NCI-H526 (cell line): ENCODE results near the gene DLX1.

Experiments used
- DNase-seq, 2 experiments: peaks; one replicate each; lab custom pipeline; 2025; lab: John Stamatoyannopoulos, UW

The DLX1 gene

GRCh38 chr2:172087207-172087779 is 2.0 kb downstream of the DLX1 start:
- DNase-seq, result no peak

GRCh38 chr2:172087780-172088244 is 2.5 kb downstream of the DLX1 start:
- DNase-seq, result no peak

- no peak for DNase-seq
Observed at GRCh38 chr2:172088245-172089004, 3.1 kb downstream of the DLX1 start.

DNA sequence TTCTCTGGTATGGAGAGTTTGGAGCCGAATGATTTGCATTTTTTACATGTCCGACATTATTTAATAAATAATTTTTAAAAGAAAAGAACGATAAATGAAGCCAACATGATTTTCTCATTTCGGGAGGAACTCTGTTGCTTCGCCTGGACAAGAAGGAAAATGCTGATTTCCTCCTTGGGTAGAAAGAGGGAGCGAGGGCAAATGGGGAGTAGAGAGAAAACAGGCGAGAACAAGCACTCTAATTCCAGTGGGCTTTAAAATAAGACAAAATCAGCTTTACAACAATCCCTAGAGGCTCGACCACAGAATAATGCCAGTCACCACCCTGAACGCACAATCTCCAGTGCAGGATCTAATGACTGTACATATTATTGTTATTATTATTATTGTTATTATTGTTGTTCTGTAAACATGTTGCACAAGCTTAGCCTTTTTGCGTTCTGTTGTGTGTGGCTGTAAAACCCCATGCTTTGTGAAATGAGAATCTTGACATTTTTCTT is 3.7 kb downstream of the DLX1 start:
- DNase-seq, result no peak

DNA sequence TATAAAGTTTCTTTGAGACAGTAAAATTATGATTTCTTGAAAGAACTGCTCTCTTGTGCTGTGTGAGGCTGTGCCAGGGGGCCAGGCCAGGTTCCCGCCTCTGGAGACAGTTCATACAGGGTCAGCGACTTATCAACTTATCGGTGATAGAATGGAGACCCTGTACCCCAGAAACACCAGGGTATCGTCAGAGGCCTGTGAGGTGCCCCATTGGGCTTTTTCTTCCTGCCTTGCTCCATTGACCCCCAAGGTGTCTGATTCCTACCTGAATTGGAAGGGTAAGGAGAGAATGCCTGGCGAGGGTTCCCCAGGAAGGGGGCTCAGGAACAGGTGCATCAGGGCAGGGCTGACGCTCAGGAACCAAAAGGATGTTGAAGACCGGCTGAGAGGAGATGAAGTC is 4.3 kb downstream of the DLX1 start:
- DNase-seq, result no peak

- no peak for DNase-seq
Observed at GRCh38 chr2:172090044-172090961, 5.0 kb downstream of the DLX1 start.

- DNase-seq, result no peak
Observed at GRCh38 chr2:172091000-172091641, 5.8 kb downstream of the DLX1 start.

DNA sequence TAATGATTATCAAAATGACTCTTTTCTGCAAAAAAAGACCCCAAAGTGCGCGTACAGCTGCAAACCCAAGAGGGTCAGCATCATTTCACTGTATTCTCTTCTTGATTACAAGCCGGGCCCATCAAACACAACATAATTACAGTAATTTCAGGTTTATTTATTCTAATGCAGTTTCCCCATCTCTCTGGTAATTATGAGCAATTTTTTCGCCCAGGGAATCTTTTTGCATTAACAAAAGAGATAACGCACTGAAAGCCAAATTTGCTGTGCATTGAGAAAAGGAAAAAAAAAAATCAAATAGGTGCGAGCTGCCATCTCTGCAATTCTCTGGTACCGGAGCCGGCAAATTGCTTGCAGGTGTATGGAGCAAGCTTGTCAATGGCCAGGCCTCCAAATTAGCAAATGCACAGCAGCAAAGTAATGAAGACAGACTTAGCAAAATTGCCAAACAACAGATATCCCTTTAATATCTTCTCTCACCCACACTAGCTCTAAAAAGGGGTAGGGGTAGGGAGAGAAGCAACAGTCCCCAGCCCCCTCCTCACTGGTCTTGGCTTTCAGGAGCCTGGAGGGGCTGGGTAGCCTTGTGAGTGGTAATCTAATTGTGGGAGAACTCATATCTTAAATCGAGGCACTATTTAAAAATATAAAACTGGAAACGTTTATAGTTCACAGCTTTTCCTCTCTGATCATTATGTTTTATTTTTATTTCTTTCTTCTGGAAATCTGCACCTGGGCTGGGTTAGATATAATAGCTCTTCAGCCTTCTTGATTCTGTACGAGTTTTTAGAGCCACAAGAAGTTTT is 6.7 kb downstream of the DLX1 start:
- no peak for DNase-seq

GRCh38 chr2:172092716-172093415 is 7.6 kb downstream of the DLX1 start:
- DNase-seq, result no peak

- no peak for DNase-seq
Observed at GRCh38 chr2:172093416-172094293, 8.3 kb downstream of the DLX1 start.

GRCh38 chr2:172094294-172095145 is 9.2 kb downstream of the DLX1 start:
- peak in 1 of 2 experiments; percentile 30 for DNase-seq

DNA sequence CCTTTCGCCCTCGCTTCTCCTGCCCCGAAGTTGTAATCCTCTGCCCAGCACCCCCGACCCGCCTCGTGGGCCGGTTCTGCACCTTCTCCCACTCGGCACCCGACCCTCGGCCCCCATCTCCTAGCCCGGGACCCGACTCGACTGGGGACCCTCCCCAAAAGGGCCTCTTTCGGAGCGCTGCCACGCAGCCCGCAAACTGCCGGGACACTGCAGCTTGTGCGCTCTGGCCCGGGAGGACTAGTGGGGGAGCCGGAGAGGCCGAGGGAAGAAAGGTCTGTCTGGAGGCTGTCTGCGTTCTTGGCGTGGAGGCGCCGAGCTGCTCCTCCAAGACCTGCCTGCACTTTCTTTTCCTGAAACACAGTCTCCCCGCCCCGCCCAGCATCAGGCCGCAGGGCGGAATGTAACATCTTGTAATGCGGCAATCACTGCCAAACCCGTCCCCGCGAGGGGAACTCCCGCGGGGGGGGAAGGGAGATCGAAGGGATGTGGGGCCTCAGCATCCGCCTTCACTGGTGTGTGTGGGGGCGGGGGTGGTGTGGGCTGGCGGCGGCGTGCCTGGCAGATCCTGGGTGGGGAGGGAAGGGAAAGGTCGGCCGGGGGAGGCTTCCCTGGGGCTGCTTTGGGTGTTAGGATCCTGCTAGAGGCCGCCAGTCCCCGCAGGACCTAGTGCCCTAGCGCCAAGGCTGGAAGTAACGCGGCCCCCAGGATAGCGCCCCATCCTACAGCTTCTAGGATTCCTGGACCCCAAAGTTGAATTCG is 10.0 kb downstream of the DLX1 start:
- DNase-seq, result peak; percentile 18 to 56

- DNase-seq, result peak in 1 of 2 experiments; percentile 73
Observed at GRCh38 chr2:172095905-172096625, 10.8 kb downstream of the DLX1 start.

DNA sequence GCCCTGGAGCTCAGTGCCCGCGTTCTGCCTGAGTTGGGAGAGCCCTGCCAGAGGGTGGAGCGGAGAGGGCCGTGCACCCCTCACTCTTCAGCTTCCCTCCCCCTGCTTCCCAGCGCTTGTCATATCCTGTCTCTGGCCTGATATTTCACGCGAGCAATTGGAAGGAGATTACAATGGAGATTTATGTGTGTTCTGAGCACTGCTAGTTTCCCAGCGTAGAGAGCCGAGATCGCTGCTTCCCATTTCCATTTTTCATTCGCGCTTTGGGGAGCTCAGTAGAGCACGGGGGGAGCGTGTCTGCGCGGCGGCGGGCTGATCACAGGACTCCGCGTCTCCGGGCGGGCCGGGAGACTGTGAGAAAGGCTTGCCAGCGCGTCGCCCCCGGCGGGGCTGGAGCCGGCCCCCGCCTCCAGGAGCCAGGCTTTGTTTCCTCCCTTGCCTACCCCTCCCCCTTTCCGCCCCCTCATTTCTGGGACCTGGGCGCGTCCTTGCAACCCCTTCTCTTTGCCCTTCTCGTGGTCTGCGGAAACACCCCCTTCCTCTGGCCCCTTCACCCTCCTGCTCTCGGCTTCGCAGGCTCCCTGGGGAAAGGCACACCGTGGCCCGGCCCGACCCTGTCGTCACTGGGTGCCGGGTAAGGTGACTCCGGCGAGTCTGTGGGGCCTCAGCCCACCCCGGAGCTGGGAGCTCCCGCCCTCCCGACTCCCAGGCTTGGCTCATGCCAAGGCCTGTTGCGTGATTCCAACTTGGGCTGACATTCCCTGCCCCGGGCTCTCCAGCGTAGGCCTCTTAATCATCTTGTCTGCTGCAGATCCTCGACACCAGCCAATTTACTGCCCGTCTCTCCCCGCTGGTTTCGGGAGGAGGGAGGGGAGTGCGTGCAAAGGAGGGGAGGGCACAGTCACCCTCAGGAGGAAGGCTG is 11.6 kb downstream of the DLX1 start:
- peak; percentile 58 to 73 for DNase-seq

DNA sequence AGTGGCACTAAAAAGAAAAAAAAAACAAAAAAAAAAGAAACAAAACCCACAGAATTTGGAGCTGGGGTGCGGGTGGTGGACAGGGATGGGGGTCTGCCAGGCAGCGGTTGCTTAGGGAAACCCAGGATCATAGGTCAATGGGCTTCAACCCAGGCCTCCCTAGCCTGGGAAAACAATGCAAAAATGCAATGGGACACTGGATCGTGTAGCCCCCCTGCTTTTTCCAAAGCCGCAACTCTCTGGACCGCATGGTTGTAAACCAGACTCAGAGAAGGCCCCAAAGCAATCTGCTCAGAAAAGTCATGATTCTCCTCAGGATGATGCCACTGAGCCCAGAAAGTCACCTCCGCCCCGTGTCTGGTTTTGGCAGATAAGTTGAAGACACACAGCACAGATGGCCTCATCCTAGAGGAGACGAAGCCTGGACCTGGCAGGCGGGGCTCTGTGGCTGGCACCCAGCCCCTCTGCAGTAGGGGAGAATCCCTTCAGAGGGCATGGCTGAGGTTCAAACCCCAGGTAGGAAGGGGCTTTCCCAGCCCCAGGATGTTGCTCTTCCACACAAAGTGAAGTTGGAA is 12.3 kb downstream of the DLX1 start:
- no peak for DNase-seq

GRCh38 chr2:172098287-172098649 is 13.0 kb downstream of the DLX1 start:
- DNase-seq, result no peak
